Activated CD8-positive, alpha-beta T cell treated with anti-CD3 and anti-CD28 coated beads for 36 hours (primary cell): ENCODE data around the gene NKAIN2. TPM values are rescaled to one million over a fixed set of nuclear protein-coding genes. Genes with fewer than 3 reads are reported as not detected.

Experiments
- ATAC-seq: fragments of 200-7000 bp; cut with Tn5 transposase; one replicate; pipeline ENCODE4 v1.10.0; 2021; ENCODE audit warnings: mild to moderate bottlenecking, moderate library complexity
- CTCF ChIA-PET: fragments of 350-600 bp; sonication (Branson Sonifier 250); formaldehyde crosslinking; loops from one replicate; lab custom pipeline; 2021; ENCODE audit warnings: antibody characterized with exemption; lab: Charles Lee
- POLR2A ChIA-PET: fragments of 350-600 bp; sonication (Branson Sonifier 250); formaldehyde crosslinking; loops from one replicate; lab custom pipeline; 2021; ENCODE audit warnings: antibody characterized with exemption; lab: Charles Lee
- DNase-seq: peaks from one replicate; pipeline ENCODE4 v3.0.0-alpha.2; 2020
- H3K27ac Mint-ChIP-seq: one replicate; pipeline ENCODE4 v1.8.0; 2021; ENCODE audit warnings: mild to moderate bottlenecking, mixed read lengths
- H3K27me3 Mint-ChIP-seq: one replicate; pipeline ENCODE4 v1.8.0; 2021; ENCODE audit warnings: mixed read lengths
- H3K36me3 Mint-ChIP-seq: one replicate; pipeline ENCODE4 v1.8.0; 2021; ENCODE audit warnings: low read depth, mixed read lengths
- H3K4me1 Mint-ChIP-seq: one replicate; pipeline ENCODE4 v1.8.0; 2021; ENCODE audit warnings: low read depth, mixed read lengths
- H3K4me3 Mint-ChIP-seq: one replicate; pipeline ENCODE4 v1.8.0; 2021; ENCODE audit warnings: mild to moderate bottlenecking, moderate library complexity, mixed read lengths
- H3K9me3 Mint-ChIP-seq: one replicate; pipeline ENCODE4 v1.8.0; 2021; ENCODE audit warnings: mixed read lengths
- intact Hi-C: fragments of 100-400 bp; cut with micrococcal nuclease; formaldehyde crosslinking; loops from one replicate; pipeline ENCODE4 v1.10.0; 2022
- total RNA-seq, 2 experiments: library from RNA; stranded (reverse); gene quantifications; one replicate each; pipeline ENCODE4 v1.2.3, GENCODE V29; 2021
- TF ChIP-seq, protein P1 (sequence below): fragments of 200-600 bp; IDR thresholded peaks from one replicate; pipeline ENCODE4 v1.8.0; 2022; ENCODE audit warnings: antibody characterized with exemption, mild to moderate bottlenecking

NKAIN2 gene
- total RNA-seq, 2 experiments from 2014 or later: not detected

DNA sequence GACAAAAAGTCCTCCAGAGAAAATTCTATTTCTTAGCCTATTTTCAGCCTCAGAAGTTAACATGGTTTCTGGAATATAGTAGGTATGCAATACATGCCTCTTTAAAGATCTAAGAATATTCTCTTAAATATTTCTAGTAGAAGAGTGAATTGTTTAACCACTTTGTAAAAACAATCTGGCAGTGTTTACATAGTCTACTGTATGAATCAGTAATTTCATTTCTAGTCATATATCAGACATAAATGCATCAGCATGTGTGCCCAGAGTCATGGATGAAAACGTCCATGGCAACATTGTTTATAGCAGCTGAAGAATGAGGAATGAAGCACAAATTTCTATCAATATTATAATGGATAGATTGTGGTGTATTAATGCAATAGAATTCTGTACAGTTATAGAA is 124.9 kb downstream of the NKAIN2 start:
- ChIA-PET CTCF (no interaction called here), POLR2A (no interaction called here)
- Mint-ChIP-seq H3K27ac (no peak overlapping the region), H3K9me3 (peaks cover 5% of the 10 kb centered on the region), H3K27me3 (no peaks in the 10 kb centered on the region), H3K36me3 (no peaks in the 10 kb centered on the region), H3K4me3 (no peak overlapping the region), H3K4me1 (no peaks in the 10 kb centered on the region)
- intact Hi-C loops: no loop called here
- DNase-seq (no peak), ATAC-seq (no peak)
- TF ChIP-seq, protein P1, sequence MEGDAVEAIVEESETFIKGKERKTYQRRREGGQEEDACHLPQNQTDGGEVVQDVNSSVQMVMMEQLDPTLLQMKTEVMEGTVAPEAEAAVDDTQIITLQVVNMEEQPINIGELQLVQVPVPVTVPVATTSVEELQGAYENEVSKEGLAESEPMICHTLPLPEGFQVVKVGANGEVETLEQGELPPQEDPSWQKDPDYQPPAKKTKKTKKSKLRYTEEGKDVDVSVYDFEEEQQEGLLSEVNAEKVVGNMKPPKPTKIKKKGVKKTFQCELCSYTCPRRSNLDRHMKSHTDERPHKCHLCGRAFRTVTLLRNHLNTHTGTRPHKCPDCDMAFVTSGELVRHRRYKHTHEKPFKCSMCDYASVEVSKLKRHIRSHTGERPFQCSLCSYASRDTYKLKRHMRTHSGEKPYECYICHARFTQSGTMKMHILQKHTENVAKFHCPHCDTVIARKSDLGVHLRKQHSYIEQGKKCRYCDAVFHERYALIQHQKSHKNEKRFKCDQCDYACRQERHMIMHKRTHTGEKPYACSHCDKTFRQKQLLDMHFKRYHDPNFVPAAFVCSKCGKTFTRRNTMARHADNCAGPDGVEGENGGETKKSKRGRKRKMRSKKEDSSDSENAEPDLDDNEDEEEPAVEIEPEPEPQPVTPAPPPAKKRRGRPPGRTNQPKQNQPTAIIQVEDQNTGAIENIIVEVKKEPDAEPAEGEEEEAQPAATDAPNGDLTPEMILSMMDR: no peak

DNA sequence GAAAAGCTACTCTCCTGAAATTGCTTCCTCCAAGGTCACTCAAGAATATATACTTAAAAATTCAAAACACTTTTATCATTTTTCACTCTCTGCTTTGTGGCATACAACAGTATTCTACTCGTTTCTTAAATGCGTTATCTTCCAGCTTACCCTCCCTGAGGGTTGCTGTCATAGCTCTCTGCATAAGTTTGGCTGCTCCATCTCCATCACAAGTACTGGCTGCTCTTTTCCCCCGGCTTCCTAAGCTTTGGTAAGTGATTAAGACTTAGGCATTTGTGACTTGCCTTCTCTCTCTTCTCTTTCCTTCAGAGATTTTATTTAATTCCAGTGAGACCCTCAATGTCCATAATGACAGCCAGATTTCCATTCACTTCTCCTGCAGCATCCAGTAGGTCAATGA is 128.3 kb downstream of the NKAIN2 start:
- no peak for DNase-seq
- no peaks in the 10 kb centered on the region for H3K27me3 Mint-ChIP-seq
- no peak overlapping the region for H3K4me3 Mint-ChIP-seq
- CTCF ChIA-PET: no interaction called here
- intact Hi-C loops: no loop called here
- H3K9me3 Mint-ChIP-seq: peaks cover 10% of the 10 kb centered on the region
- no peaks in the 10 kb centered on the region for H3K36me3 Mint-ChIP-seq
- POLR2A ChIA-PET: no interaction called here
- no peak for ATAC-seq
- H3K4me1 Mint-ChIP-seq: no peaks in the 10 kb centered on the region
- TF ChIP-seq, protein P1: no peak
- no peak overlapping the region for H3K27ac Mint-ChIP-seq

DNA sequence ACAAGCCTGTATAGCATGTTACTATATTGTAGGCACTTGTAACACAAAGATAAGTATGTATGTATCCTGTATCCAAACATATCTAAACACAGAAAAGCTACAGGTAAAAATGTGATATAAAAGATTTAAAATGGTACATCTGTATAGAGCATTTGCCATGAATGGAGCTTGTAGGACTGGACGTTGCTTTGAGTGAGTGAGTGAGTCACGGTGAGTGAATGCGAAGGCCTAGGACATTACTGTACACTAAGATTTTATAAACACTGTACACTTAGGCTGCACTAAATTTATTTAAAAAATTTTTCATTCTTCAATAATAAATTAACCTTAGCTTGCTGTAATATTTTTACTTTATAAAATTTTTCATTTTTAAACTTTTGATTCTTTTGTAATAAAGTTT is 136.9 kb downstream of the NKAIN2 start:
- no peaks in the 10 kb centered on the region for H3K4me1 Mint-ChIP-seq
- intact Hi-C loops: no loop called here
- TF ChIP-seq, protein P1: no peak
- DNase-seq (no peak), ATAC-seq (no peak)
- H3K27ac Mint-ChIP-seq: no peak overlapping the region
- H3K36me3 Mint-ChIP-seq: no peaks in the 10 kb centered on the region
- H3K4me3 Mint-ChIP-seq: no peak overlapping the region
- H3K27me3 Mint-ChIP-seq: no peaks in the 10 kb centered on the region
- ChIA-PET POLR2A (no interaction called here), CTCF (no interaction called here)
- H3K9me3 Mint-ChIP-seq: no peaks in the 10 kb centered on the region

DNA sequence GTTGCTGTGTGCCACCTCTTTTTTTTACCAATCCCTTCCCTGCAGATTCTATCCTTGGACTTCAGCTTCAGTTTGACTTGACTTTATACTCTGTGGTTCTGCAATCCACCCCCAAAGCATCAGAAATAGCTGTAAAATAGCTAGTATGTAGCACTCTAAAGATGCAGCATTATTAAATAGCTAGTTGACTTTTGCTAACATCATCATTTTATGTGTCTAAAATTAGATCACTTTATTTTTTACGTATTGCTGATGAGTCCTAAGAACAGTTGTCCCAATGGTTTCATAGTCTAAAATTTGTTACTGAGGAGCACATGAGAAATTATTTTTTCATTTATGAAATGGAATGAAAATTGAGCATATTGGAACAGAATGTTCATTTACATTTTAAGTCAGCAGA is 138.2 kb downstream of the NKAIN2 start:
- ChIA-PET POLR2A (no interaction called here), CTCF (interaction anchor here (1.1 kb wide), 1 partner anchor 28 kb away, joined by 3 read pairs; no protein-coding TSS in a partner anchor)
- no peak overlapping the region for H3K27ac Mint-ChIP-seq
- ATAC-seq: no peak
- DNase-seq: no peak
- TF ChIP-seq, protein P1: no peak
- no peaks in the 10 kb centered on the region for H3K4me1 Mint-ChIP-seq
- no peaks in the 10 kb centered on the region for H3K9me3 Mint-ChIP-seq
- intact Hi-C loops: no loop called here
- H3K27me3 Mint-ChIP-seq: no peaks in the 10 kb centered on the region
- H3K4me3 Mint-ChIP-seq: no peak overlapping the region
- H3K36me3 Mint-ChIP-seq: no peaks in the 10 kb centered on the region

DNA sequence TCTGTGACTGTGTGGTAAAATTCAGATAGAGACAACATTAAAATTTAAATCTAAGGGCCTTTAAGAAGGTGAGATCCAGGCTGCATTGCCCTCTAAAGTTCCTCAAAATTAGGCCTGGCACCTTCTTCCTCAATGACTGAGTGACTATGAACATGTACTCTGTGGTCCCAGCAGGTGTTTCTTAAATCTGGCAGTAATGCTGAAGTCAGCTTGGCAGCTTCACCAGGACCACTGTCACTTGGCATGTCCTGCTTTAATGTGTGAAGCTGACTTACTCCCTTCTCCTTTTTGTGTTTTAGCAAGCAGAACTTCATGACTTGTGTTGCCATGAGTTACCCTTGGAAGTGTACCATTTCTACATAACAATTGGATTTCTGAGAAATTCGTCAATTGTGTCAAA is 141.7 kb downstream of the NKAIN2 start:
- Mint-ChIP-seq H3K9me3 (peaks cover 3% of the 10 kb centered on the region), H3K27me3 (no peaks in the 10 kb centered on the region), H3K36me3 (no peaks in the 10 kb centered on the region), H3K4me1 (no peaks in the 10 kb centered on the region), H3K4me3 (no peak overlapping the region), H3K27ac (no peak overlapping the region)
- ChIA-PET CTCF (no interaction called here), POLR2A (no interaction called here)
- TF ChIP-seq, protein P1: no peak
- intact Hi-C loops: no loop called here
- no peak for ATAC-seq
- DNase-seq: no peak
